NCI-H1105 treated with DMSO at 0.1 percent for 48 hours (cell line): Measurements from ENCODE around the gene INAVA.

ENCODE experiments used
- DNase-seq: peaks from one replicate; lab custom pipeline; 2025; lab: John Stamatoyannopoulos, UW

Gene INAVA, protein sequence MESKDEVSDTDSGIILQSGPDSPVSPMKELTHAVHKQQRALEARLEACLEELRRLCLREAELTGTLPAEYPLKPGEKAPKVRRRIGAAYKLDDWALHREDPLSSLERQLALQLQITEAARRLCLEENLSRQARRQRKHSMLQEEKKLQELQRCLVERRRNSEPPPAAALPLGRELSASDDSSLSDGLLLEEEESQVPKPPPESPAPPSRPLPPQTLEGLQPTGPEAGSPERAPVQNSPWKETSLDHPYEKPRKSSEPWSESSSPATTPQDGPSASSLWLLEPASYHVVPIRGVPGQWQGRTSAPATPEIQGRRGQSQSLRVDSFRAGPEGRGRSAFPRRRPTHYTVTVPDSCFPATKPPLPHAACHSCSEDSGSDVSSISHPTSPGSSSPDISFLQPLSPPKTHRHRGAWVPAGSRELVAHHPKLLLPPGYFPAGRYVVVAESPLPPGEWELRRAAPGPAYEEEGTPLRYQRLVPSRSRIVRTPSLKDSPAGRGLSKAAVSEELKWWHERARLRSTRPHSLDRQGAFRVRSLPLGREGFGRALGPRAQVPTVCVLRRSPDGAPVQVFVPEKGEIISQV

DNA sequence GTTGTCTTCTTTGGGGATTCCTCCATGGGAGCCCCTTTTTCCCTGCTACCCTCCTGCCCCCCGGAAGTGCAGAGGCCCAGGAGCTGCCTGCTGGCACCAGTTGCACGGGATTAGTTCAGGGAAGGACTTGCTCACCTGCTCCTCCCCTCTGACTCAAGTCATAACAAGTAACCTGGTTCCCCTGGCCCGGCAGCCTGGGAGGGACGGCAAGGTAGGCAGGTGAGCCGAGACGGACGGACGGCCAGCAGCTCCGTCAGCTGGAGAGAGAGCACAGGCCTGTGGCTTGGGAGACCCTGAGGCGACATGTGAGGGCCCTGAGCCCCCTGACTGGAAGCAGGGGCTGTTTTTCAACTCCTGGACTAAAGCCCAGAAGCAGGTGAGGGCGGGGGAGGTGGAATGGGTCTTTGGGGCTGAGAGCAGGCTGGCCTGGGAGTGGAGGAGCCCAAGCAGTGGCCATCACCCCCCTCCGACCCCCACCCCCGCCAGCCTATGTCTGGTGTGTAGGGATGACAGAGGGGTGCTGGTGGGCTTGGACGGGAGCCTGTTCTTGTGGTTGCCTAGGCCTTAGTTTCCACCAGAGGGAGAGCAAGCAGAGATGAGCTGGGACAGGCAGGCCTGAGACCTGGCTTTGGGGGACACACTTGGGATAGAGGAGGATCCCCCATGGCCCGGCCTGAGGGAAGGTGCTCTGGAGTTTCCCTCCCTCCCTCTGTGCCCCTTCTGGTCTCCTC, at the start of gene INAVA:
Gene INAVA (plus strand): TSS at position 189 of the 731 bp plus-strand sequence. CDS start 3,501 bp downstream, outside the sequence.
- DNase-seq: peak; percentile 21

DNA sequence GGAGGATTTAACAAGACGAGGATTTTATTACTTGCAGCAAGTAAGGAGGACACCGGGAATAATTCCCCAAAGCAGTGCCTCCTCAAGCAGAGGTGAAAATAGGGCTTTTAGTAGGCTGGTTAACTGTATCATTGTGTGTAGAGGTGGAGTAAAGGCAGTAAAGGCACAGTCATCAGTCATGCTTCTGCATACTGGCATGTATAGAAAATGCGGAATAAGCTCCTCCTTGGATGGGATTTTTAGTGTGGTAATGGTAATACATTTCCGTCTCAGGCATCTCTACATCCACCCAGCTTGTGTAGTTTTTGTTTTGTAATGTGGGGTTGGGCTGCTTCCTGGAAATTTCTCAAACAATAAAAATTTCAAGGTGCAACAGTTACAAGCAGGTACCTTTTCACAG, 49.3 kb upstream of the INAVA start:
- no peak for DNase-seq

DNA sequence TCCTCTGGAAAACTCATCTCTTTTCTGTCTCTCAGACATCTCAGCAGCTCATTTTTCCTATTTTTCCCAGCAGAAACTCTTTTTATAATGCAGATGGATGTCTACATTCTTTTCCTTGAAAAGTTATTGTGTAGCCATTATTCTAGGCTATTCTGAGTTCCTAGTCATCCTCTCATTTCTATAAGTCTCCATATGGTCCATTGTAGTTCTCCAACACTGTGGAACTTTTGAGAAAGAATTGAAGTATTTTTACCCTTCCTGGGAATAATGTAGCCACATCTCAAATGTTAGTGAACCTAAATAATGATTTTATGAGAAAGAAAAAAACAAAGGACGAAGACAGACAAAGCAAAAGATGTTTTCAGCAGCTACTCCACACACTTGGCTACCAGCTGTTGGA, 48.3 kb upstream of the INAVA start:
- DNase-seq: no peak

DNA sequence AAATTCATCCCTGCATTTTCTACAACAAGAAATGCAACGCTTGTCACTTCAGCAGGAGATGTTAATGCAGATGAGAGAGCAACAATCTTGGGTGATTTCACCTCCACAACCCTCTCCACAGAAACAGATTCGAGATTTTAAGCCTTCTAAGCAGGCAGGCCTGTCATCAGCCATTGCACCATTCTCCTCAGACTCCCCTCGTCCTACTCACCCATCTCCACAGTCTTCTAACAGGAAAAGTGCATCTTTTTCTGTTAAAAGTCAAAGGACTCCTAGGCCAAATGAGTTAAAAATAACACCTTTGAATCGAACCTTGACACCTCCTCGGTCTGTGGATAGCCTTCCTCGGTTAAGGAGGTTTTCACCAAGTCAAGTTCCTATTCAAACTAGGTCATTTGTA, 45.3 kb upstream of the INAVA start:
- no peak for DNase-seq

DNA sequence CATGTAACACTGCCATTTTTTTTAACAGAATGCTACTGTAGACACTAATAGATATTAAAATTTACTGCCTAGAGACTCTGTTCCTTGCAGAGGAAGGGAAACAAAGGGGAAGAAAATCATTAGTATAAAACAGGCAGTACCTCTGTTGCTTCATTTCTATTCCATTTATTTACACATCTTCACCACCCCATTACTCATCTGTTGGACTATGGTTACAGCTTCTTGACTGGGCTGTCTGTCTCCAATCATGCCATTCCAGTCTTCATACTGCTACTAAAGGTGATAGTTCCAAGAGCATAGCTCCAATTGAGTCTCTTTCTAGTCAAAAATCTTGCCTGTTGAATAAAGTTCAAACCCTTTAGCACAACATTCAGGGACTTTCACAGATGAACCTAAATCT, 44.1 kb upstream of the INAVA start:
- DNase-seq: no peak

DNA sequence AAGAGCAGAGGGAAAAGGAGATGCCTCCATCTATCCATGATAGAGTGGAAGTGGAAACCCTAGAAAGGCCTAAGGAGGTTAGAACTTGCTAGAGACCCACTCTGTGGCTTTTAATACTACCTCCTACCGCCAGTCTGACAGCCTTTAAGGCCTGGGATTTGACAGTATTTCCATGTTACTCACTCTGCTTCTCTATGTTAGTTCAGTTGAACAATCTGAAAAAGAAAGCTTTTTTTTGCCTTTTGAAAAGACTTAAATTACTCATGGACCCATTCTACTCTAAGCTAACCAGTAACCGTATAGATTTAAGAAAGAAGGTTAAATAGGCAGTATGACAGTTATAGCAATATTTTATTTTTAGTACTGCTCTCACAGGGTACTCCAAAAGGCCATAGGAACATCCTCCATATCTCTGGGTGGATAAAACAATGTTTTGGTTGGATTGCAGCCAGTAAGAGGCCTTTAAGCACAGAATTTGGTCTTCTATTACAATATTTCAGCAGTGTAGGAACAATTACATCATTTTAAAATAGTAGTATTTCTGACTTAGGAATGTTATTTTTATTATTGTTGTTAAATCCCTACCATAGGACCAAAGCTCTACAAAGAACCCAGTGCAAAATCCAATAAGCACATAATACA, 37.9 kb upstream of the INAVA start:
- DNase-seq: no peak

DNA sequence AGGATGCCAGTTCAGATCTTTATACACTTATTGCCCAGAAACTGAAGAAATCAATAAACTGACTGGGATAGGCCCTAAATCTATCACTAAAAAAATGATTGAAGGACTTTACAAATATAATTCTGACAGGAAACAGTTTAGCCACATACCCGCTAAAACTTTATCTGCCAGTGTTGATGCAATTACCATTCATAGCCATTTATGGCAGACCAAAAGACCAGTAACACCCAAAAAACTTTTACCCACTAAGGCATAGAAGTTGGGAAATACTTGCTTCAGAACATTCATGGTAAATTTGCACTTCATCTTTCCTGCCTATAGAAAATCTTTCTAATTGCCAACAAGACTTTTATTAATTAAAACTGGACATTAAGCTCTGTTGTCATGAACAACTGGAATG, 36.9 kb upstream of the INAVA start:
- DNase-seq: no peak

DNA sequence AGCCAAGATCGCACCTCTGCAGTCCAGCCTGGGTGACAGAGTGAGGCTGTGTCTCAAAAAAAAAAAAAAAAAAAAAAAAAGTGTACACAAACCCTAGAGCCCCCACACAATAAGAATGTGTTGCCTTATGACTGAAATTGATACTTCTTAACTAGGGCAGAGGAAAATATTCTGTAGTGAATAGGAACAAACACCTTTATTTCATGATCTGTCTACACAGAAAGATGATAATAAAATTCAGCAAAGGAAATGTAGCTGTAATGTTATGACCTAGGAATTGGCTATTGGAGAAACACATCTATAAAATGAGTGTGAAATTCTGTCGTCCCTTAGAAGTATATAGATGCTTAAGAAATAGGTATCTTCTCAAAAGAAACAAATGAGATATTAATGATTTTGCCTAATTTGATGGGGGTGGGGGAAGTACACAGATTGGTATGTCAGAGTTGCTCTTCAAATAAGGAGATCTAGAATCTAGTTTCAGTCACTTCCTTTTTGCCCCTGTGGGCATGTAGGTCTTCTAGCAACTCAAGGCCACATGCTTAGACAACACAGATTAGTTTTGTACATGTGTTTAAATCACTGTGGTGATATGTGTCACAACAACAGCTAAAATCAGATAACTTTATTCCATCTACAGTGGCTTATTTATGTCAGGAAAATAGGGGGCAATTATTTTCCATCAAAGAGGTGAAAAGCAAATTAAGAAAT, 32.6 kb upstream of the INAVA start:
- no peak for DNase-seq

DNA sequence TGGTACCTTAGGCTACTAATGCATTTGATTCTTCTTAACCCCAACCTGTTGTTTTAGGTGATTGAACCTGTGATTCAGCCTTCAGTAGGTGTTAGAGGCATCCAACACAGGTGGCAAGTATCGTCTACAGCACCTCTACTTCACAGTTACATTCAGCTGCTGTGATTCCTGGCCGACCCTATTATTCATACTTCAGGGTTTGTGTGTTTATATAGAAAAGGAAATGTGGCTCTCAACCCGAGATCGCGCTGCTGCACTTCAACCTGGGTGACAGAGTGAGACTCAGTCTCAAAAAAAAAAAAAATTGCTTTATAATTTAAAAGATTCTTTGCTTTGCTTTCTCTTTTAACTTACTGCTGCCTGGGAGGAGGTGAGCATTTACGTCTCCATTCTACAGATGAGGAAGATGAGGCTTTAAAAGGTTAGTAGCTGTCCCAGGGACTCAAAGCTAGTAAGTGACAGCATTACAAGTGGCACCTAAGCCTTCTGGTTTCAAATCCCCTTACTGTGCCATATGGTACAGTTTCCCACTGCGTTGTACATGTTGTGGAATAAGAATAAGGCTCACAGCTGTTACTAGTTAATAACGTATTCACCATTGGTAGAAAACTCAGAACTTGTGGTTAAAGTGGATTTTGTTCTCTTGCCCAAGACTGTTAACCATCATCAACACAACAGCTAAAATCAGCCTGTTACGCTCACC, 31.8 kb upstream of the INAVA start:
- no peak for DNase-seq

DNA sequence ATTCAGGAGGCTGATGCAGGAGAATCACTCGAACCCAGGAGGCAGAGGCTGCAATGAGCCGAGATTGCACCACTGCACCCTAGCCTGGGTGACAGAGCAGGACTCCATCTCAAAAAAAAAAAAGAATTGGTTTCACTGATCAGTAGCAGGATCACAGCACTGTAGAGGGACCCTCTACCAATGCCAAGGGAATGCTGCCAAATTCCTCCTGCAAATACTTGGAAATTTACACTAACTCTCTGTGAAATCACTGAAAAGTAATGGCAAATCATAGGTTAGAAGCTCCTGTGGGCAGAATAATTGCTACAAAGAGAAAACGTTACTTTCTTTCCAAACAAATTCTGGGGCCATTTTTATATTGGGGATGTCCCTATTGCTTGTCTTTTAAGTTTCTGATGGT, 28.6 kb upstream of the INAVA start:
- no peak for DNase-seq

DNA sequence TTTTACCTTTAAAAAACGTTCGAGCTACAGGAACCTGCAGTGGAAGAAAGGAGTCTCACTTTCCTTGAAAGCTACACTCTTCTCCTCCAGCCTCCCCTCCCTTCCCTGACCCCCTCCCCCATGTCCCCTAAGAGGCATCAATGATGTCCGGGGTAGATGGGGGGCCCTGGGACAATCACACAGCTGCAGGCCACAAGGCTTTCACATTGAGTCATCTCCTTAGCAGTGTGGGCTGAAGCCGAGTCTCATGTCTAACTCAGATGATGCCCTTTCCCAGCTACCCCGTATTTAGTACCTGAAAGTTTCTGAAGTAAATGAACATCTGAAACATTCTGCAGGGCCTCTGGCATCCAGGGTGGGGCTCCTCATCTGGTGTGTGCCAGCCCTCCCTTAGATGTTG, 28.2 kb upstream of the INAVA start:
- no peak for DNase-seq

DNA sequence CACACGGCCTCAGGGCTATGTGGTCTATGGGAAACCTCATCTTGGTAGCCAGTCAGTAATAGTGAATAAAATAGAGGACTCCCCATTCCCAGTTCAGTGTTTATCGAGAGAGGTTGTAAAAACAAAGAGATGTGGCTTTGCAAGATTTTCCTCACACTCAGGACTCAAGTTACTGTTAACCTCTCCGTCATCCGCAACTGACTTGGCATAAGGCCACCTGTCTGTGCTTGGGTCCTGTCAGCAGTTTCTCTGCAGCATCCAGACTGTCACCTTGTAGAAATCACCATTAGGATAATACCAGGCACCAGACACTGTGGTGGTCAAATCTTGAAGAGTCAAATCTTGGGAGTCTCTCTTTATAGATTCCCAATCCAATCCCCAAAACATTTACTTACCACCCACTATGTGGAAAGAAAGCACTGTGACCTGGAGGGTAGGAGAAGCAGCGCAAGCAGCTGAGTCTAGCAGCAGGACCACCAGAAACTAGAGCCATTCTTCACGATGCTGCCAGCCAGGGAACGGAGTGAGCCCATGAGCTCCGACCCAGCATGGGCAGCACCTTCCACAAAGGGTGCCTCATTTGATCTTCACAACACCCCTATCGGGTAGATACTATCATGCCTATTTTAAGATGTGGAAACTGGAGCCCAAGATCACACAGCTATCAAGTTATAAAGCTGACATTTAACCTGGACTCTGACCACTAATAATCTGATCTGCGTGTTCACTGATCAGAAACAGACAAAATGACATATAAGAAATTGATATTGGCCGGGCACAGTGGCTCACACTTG, 27.5 kb upstream of the INAVA start:
- DNase-seq: peak; percentile 33

DNA sequence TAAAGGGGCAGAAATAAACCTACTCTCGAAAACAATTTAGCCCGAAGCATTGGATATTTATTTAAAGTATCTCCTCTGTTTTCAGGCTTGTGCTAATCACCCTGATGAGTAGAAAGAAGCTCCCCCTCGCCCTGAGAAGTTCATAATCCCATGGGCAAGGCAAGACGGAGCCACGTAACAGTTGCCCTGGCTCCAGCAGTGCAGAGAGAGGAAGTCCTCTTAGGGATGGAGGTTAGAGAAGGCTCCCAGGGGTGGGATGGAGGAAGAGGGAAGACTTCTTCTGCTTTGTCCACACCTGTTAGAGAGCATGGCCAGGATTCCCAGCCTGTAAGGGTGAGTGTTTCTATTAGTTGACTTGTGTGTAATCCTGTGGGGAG, 25.3 kb upstream of the INAVA start:
- no peak for DNase-seq

DNA sequence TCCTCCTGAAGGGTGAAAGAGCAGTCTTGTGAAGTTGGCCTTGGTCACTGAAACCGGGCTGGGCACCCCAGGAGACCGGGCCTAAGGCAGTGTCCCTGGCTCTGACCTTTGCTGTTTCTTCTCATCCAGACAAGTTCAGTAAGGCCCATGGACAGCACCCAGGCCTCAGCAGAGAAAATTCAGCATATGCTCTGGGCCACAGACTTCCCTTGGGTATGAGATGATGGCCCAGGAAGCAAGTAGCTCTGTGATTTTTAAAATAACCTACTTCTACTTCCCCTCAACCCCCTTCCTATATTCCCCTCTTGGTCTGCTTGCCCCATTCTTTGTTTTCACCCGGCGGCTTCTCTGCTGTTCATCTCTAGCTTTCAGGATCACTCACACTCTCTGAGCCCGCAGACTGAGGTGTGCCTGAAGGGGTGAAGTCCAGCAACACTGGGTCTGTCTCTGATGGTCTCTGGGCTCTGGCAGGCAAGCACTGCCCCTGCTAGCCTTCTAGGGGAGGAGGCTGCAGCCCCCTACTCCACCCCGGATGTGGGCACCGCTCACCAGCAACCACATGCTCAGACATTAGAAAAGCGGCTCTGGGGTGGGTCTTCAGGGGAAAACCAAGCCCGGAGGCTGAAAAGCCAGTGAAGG, 24.8 kb upstream of the INAVA start:
- DNase-seq: no peak

DNA sequence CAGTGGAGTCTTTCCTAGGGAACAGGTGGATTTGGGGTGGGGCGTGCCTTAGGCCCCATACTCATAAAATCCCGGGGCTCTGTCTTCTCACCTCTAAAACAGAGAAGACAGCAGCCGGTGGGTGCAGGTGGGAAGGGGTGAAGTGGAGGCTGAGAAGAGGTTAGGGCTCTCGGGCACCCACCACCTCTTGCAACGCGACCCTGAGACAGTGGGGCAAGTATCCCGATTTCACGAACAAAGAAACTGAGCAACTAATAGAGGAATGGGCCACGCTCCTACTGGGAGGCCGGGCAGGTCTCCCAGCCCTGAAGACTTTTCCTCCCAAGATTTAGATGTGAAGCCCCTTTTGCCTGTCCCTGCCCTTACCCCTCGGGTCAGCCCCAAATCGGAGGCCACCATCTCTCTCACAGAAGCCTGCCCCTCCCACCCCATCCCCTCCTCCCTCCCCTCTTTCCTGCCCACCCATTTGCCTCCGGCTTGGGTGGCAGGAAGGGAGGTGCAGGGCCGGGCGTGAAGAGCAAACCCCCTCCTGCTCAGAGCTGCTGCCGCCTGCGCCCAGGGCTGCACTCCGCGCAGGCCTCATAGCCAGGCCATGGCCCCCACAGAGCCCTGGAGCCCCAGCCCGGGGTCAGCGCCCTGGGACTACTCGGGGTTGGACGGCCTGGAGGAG, 22.1 kb upstream of the INAVA start, which contains the start of gene GPR25:
Gene GPR25 (plus strand): TSS at position 536 of the 670 bp plus-strand sequence. CDS start 57 bp downstream, at position 593.
- DNase-seq: no peak

DNA sequence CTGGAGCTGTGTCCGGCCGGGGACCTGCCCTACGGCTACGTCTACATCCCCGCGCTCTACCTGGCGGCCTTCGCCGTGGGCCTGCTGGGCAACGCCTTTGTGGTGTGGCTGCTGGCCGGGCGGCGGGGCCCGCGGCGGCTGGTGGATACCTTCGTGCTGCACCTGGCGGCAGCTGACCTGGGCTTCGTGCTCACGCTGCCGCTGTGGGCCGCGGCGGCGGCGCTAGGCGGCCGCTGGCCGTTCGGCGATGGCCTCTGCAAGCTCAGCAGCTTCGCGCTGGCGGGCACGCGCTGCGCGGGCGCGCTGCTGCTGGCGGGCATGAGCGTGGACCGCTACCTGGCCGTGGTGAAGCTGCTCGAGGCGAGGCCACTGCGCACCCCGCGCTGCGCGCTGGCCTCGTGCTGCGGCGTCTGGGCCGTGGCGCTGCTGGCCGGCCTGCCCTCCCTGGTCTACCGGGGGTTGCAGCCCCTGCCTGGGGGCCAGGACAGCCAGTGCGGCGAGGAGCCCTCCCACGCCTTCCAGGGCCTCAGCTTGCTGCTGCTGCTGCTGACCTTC, 21.5 kb upstream of the INAVA start:
- no peak for DNase-seq

DNA sequence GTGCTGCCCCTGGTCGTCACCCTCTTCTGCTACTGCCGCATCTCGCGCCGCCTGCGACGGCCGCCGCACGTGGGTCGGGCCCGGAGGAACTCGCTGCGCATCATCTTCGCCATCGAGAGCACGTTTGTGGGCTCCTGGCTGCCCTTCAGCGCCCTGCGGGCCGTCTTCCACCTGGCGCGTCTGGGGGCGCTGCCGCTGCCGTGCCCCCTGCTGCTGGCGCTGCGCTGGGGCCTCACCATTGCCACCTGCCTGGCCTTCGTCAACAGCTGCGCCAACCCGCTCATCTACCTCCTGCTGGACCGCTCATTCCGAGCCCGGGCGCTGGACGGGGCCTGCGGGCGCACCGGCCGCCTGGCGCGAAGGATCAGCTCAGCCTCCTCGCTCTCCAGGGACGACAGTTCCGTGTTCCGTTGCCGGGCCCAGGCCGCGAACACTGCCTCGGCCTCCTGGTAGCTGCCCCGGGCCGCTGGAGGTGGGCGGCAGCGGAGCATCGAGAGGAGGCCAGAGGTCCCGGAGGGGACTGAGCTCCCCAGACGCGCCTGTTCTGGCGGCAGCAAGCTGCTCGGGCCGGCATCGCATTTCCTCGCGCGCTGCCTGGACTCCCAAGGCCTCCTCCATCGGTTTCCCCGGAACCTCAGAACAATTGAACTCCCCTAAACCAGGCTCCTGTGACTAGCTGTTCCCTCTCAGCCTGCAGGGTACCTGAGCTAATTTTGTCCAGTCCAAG, 20.9 kb upstream of the INAVA start:
- no peak for DNase-seq

DNA sequence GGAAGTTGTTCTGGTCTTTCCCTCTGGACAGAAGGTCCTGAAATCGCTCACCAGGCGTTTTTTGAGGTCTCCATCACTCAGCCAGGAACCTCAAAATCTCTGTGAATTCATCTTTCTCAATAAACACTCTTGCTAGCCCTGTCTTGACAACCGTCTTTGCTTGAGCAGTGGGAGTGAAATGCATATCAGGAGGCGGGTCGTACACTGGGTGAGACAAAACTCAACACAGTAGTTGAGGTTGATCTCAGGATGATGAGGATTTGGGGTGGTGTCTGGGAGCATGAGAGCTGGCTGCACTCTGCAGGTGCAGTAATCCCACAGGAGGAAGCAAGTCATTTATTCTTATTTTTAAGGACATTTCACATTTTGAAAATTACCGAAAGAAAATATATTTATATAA, 20.0 kb upstream of the INAVA start:
- no peak for DNase-seq
